NCI-H446 (cell line): ENCODE results near the gene CYS1.
"Not testable (repeated sequence)": the region's sequence is repeated elsewhere in the genome, so short reads cannot be mapped to it uniquely, and the experiment has no call there.

ENCODE experiments used
- DNase-seq, 2 experiments: peaks; one replicate each; lab custom pipeline; 2025; lab: John Stamatoyannopoulos, UW

Gene CYS1

DNA sequence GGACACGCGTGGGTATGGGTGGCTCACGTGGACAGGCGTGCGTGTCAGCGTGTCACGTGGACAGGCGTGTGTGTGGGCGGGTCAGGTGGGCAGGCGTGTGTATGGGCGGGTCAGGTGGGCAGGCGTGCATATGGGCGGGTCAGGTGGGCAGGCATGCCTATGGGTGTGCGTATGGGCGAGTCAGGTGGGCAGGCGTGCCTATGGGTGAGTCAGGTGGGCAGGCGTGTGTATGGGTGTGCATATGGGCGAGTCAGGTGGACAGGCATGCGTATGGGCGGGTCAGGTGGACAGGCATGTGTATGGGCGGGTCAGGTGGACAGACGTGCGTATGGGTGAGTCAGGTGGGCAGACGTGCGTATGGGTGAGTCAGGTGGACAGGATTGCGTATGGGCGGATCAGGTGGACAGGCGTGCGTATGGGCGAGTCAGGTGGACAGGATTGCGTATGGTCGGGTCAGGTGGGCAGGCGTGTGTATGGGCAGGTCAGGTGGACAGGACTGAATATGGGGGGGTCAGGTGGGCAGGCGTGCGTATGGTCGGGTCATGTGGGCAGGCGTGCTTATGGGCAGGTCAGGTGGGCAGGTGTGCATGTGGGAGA lies 67.7 kb downstream of the CYS1 start:
- DNase-seq: not testable (repeated sequence)

DNA sequence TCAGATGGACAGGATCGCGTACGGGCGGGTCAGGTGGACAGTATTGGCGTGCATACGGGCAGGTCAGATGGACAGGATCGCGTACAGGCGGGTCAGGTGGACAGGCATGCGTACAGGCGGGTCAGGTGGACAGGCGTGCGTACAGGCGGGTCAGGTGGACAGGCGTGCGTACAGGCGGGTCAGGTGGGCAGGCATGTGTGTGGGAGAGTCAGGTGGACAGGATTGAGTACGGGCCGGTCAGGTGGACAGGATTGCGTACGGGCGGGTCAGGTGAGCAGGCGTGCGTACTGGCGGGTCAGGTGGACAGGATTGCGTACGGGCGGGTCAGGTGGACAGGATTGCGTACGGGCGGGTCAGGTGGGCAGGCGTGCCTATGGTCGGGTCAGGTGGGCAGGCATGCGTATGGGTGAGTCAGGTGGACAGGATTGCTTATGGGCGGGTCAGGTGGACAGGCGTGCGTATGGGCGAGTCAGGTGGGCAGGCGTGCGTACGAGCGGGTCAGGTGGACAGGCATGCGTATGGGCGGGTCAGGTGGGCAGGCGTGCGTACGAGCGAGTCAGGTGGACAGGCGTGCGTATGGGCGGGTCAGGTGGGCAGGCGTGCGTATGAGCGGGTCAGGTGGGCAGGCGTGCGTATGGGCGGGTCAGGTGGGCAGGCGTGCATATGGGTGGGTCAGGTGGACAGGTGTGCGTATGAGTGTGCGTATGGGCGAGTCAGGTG lies 68.4 kb downstream of the CYS1 start:
- not testable (repeated sequence) for DNase-seq

DNA sequence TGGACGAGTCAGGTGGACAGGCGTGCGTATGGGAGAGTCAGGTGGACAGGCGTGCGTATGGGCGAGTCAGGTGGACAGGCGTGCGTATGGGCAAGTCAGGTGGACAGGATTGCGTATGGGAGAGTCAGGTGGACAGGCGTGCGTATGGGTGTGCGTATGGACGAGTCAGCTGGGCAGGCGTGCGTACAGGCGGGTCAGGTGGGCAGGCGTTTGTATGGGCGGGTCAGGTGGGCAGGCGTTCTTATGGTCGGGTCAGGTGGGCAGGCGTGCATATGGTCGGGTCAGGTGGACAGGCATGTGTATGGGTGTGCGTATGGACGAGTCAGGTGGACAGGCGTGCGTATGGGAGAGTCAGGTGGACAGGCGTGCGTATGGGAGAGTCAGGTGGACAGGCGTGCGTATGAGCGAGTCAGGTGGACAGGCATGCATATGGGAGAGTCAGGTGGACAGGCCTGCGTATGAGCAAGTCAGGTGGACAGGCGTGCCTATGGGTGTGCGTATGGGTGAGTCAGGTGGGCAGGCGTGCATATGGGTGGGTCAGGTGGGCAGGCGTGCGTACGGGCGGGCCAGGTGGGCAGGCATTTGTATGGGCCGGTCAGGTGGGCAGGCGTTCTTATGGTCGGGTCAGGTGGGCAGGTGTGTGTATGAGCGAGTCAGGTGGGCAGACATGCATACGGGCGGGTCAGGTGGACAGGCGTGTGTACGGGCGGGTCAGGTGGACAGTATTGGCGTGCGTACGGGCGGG lies 69.2 kb downstream of the CYS1 start:
- DNase-seq: not testable (repeated sequence)

DNA sequence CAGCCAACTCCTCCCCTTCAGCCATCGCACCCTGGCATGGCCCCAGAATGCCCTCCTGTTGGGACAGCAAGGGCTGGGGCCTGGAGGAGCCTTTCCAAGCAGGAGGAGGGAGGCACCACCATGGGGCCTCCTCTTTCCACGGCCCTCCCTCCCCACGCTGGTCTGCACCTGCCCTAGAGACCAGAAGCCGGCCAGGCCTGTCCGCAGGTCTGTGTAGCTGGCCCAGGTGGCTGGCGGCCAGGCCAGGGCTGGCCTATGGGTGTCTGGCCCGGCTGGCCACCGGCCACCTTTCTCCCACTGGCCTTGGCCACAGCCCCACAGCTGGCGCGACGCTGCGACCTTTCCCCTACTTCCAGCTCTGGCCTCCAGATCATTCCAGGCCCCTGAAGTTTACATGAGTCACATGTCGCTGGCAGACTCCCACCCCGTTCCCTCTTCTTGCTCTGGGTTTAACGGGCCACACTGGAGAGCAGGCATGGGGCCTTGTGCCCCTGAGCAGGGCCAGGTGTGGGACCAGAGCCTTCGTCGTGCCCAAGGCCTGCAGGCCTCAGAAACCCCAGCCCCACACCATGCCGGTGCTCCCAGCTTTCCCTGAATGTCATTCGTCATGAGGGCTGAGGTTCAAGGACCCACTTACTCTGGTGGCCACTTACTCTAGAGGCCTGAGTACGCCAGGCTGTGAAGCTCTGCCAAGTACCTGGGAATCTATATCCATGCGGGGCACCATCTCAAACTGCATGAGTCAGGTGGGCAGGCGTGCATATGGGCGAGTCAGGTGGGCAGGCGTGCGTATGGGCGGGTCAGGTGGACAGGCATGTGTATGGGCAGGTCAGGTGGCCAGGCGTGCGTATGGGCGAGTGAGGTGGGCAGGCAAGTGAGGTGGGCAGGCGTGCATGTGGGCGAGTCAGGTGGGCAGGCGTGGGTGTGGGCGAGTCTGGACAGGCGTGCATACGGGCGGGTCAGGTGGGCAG lies 70.1 kb downstream of the CYS1 start:
- no peak for DNase-seq

DNA sequence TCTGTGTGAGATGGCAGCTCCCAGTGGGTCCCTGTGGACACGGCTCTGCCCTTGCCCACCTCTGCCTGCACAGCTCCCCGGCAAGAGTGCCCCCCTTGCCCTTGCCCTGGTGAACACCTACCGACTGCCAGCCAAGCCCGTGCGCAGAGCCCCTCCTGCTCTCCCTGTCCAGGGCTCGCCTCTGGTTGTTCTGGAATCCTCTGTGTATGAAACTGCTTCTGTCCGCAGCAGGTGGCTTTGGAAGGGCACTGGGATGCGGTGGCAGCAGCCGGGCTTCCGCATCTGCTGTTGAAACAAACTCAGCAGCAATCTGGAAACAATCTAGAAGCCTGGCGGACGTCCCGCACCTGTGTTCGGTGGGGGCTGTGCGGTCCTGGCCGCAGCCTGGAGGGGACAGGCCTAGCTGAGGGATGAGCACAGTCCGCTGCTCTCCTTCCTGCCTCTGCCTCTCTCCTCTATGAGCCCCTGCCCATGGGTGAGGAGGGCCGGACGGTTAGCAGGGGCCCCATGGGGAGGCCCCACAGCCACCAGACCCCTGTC lies 70.9 kb downstream of the CYS1 start:
- no peak for DNase-seq

DNA sequence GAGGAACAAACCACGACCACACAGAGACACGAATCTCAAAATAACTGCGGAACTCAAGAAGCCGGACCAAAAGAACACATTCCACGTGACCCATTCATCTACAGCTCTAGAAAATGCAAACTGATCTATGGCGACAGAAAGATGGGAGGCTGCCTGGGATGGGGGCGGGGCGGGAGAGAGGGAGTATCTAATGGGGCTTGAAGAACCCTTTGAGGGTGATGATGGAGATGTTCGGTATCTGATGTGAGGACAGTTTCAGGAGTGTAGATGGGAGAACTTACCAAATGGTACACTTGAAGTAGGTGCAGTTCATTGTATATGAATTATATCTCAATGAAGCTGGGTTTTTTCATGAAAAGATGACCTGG lies 71.4 kb downstream of the CYS1 start:
- no peak for DNase-seq

DNA sequence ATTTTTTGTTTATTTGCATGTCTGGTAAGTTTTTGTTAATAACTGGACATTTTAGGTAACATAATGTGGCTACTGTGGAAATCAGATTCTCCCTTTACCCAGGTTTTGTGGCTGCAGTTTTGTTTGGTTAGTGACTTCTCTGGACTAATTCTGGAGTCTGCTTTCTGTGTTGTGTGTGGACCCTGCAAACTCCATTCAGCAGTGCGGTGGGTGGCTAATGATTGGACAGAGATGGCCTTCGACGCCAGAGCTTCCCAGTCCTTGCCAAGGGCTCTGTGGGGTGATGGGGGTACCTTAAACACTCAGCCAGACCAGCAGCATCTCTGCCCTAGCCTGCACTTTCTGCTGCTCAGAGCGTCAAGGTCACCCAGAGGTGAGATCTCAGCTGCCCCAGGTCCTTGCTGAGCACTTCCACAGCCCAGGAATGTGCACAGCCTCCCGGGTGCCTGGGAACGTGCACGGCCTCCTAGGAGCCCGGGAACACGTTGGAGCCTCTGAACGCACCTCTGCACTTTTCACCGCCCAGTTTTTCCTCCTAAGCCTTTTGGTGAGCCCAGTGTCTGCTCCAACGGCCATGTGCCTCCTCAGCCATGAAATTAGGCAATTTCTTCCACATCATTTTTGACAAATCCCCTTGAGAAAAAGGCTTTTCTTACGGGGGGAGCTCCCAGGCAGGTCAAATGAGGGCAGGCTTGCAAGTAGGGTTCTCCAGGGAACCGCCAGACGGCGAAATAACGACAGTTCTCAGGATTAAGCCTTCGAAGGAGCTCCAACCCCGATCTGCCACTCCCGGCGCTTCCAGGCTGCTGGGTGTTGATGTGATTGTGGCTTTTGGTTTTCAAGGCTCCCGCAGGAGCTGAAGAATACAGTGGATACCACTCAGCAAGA lies 72.0 kb downstream of the CYS1 start:
- no peak for DNase-seq

DNA sequence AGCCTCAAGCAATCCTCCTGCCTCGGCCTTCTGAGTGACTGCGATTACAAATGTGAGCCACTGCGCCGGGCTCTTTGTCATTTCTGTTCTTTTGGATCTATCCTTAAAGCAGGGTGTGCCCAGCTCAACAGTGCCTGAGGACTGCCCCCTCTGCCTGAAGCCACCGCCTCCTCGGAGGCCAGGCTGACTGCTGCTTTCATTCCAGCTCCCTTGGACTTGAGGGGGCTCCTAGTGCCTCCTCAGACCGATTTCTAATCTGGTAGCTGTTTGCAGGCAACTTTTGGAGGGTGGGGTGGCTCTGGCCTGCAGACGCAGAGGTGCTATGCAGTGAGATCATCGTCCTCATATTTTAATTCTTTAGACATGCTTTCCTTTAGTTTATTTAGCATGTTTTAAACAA lies 72.8 kb downstream of the CYS1 start:
- no peak for DNase-seq
